Nucleus accumbens (tissue), 56 donors: ENCODE measurements around the gene CYSLTR2.

Experiments
- DNase-seq, 56 donors: peaks; one replicate each; lab custom pipeline; 2025; lab: John Stamatoyannopoulos, UW

CYSLTR2 gene

DNA sequence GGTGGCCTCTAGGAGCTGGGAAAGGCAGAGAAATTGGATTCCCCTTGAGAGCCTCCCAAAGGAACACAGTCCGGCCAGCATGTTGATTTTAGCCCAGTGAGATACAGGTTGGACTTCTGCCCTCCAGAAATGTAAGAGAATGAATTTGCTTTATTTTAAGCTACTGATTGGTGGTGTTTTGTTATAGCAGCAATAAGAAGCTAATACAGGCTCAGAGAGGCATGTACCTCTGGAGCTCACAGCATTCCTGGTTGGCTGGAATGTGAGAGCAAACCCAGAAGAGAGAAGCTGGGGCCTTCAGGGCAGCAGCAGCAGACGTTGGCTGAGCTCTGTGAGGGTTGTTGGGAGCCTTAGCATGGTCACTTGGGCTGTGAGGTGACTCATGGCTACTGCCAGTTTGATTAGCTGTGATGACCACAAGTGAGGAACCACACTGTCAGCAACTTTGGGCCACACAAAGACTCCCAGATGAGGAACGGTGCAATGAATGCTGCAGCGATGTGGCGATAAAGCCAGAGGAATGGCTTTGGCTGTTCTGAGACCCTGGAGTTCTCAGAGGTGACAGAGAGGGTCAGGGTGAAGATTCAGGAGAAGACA is 80.1 kb downstream of the CYSLTR2 start:
- no peak for DNase-seq

DNA sequence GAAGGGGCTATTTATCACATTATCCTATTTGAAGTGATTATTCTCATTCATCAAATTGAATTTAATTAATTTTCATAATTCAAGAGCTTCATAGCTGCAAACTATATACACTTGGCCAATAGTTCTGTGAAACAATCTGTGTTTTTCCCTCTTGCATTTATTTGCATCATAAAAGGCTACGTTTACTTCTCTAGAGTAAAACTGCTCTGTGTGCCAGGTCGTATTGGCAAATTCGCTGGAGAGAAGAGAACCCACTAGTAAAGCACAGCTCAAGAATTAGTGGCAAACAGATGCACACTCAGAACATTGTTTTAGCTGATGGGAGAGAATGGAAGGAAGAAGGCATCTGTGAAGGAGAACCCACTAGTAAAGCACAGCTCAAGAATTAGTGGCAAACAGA is 81.8 kb downstream of the CYSLTR2 start:
- no peak for DNase-seq

DNA sequence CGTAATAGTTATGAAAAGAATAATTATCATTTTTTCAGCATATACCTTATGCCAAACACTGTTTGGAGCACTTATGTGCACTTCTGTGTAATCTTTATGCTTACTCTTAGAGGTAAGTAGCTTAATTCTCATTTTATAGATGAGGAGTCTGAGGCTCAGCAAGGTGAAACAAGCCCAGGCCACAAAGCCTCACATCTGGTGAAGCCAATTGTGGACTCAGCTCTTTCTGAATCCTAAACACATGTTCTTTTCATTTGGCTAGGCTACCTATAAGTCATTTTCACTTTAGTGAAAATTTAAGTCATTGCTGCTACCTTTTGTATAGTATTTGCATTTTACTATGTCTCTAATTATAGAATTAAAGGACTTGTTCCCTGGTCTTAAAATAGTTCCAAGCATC is 84.0 kb downstream of the CYSLTR2 start:
- no peak for DNase-seq

DNA sequence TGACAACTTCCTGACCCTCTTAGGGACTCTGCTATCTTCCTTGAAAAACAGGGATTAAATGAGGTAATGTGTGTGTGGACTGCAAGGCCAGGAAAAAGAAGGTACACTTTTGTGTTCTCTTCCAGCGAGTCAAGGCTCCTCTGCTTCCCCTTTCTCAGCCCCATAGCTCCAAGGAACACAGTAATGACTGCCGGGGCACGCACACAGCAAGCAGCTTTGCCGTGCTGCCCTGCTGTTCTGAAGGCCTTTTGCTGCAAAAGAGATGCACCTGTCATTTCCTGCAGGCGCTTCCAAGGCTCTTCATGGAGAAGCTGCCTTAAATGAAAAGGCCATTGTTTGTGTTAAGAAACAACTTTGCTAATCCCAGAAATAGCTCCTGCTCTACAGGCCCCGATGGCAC is 84.6 kb downstream of the CYSLTR2 start:
- peak in 1 of 56 donors; percentile 1 for DNase-seq

DNA sequence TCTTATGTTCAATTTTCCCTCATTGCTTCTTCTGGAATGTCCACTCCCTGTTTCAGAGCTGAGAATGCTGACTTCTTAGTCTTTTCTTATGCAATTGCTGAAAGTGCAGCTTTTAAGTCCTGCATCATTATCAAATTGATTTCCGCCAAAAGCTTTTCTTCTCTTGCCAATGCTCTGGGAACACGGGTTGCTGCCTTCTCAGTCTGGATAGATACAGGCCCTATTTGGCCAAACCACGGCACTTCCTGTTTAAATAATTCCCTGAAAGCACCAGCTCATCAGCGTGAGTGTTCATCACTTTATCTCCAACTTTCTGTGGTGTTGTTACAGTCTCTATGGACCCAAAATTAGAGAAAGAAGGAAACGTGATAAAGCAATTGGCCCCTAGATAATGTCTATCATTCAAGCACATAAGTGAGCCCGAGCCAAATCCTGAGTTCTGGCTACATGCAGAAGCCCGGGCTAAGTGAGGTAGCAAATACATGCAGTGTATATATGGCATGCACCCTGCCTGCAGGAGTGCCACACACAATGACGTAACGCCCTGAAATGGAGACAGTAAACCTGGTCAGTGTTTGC is 85.7 kb downstream of the CYSLTR2 start:
- no peak for DNase-seq

DNA sequence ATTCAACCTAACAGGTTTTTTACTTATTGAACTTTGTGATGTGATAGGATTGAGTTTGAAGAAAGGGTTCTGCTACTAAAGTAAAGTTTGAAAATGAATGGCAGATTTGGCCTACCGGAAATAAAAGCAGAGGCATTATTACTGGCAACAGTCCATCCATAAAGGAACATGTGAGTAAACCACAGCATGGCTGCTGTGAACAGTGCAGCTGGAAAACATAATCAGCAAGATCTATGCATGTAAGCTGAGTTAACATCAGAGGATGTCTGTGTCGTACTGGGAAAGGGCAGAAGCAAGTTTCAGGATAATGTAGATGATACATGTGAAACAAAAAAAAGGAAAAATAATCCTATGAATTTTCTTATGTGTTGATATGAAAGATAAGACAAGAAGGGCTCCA is 87.6 kb downstream of the CYSLTR2 start:
- no peak for DNase-seq

DNA sequence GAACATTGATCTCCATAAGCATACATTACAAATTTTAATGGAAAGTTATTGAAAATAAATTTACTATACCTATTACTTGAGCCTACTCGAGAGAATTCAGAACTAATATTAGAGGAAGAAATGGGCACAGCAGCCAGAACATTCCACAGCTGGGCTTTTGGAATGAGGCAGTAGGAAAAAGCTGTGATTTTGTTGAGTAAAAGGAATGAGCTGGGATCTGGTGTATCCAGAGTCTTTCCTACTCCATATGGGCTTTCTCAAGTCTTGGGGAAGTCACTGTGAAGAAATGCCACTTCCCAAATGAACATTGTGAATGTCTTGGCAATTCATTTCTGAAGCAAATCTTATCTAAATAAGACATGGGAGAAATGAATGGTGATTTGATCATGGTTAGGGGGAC is 93.1 kb downstream of the CYSLTR2 start:
- no peak for DNase-seq

DNA sequence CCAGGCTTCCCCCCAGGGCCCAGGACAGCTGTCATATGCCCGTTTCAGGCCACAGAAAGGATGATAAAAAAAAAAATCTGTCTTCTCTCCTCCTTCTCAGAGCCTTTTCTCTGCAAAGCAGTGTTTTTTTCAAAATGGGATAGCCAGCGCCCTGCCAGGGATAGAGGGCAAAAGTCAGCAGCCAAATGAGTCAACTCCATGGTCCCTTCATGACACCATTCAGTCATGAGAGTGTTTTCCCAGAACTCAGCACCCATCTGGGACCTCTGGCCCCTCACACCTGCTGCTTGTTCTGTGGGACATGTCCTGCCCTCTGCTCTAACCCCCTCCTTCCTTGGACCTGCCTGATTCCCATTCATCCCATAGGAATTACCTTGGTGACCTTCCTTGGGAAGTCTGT is 95.0 kb downstream of the CYSLTR2 start:
- DNase-seq, result no peak

DNA sequence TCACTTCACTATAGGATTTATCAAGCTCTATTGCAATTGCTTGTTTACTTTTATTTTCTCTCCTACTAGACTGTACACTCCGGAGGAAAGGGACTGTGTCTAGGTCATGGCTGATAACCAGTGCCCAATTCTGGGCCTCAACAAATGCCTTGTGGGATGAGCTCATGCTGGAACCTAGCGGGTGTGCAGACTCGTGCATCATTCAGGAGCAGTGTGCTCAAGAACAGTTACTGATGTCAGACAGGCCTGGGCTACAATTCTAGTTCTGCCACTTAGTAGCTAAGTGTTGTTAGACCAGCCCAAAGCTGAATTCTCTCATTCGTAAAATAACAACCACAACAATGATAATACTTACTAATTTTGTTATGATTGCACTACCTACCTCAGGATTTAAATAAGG is 95.4 kb downstream of the CYSLTR2 start:
- peak in 1 of 56 donors; percentile 14 for DNase-seq

DNA sequence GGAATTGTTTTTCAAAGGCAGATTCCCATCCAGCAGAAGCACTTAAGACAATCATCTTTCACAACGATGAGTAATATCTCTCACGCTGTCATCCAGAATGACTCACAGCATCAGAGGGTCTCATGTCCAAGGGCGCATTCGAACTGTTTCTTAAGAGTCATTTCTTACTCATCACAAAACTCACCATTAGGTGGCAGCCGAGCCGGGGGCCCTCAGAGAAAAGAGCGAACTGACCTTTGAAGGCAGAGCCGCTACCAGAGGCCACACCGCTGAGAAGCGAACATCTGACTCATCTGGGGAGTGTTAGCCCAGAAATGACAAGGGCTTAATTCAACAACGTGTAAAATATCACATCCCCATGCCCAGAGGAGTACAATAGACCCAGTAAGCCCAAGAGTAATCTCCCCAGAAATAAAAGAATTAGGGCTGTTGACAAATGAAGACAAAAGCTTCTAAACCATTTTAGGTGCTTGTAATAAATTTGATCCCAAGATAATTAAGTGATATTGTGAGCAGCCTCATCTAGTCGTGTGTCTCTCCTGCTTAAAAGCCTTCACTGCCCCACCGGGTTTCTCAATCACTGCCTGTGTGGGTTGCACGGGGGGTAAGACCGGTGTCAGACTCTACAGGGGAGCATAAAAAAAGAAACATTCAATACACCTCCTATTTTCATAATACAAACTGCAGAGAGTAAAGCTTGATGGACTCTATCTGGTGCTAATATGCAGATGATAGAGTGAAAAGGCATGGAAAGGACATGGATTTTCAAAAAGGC is 96.2 kb downstream of the CYSLTR2 start:
- peak in 46 of 56 donors; percentile 5 to 92 (median 34) for DNase-seq

DNA sequence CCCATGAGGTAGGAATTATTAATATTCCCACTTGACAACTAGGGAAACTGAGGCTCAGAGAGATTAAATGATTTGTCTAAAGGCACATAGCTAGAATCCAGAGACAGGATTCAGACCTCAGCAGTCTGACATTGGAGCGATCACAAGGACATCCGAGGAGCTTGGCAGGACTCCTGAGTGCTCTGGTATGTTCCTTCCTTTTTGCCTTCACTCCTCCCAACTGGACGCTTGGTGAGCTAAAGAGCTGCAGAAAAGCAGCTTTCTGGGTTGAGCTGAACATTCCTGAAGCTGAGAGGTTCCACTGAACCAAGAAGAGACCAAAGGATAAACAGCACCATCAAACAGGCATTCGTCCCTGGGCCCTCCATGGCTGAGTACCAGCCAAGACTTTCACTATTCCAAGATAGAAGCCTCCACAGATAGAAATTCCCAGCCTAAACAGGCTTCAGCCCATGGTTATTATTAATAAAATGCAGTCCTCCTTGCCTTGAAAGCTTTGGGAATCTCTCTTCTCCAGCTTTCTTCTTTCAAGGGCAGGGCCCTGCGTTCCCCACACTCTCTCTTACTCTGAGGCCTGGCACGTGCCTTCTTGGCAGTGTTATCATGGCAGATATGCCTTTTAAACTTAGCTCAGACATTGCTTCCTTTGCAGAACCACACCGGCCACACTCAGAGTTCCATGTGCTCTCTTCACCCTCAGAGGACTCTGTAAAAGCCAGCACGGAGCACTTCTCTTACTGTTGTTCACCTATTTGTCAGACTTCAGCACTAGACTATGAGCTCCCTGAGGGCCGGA is 97.1 kb downstream of the CYSLTR2 start:
- DNase-seq, result no peak

DNA sequence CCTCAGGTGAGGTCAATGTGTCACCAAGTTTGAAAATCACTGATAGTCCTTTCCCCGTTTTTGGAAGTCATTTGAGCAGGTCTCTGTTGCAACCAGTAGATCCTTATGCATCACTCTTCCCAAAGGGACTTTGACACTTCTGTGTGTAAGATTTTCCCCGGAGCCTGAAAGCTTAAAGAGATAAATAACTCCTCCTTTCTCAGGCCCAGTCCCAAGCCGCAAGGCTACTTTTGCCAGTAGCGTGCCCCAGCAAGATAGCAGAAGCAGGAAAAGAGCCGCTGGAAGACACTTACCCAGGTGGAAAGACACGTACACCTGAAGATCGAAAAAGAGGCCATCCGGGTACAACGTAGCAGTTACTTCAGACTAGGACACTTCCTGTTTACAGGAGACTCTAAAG is 106.9 kb downstream of the CYSLTR2 start:
- no peak for DNase-seq
